GM12878 (cell line): Measurements from ENCODE around the gene BLOC1S3. TPM values are rescaled to one million over a fixed set of nuclear protein-coding genes. Genes with fewer than 3 reads are reported as not detected.

ENCODE experiments used
- ATAC-seq: fragments of 200-7000 bp; cut with Tn5 transposase; 3 replicates; pipeline ENCODE4 v1.9.1; 2020; ENCODE audit warnings: mild to moderate bottlenecking, moderate library complexity
- BruUV-seq: library from RNA; stranded (reverse); fragments of 400-500 nt; replicated peaks from 2 replicates; lab custom pipeline; 2021; lab: Mats Ljungman, UMichigan
- CTCF ChIA-PET: fragments of 300-600 bp; sonication (Branson Sonifier 250); formaldehyde crosslinking; extraction: SDS; loops from one replicate; lab custom pipeline; 2021; ENCODE audit warnings: inconsistent platforms; lab: Yijun Ruan, JAX
- POLR2A ChIA-PET: fragments of 350-600 bp; formaldehyde crosslinking; extraction: SDS; loops from one replicate; lab custom pipeline; 2021; ENCODE audit warnings: inconsistent platforms; lab: Charles Lee
- RAD21 ChIA-PET: fragments of 300-600 bp; sonication (Branson Sonifier 250); formaldehyde crosslinking; loops from one replicate; lab custom pipeline; 2023; ENCODE audit warnings: antibody characterized with exemption; ENCODE audit not compliant: unreplicated experiment; lab: Charles Lee
- SMC1A ChIA-PET: fragments of 300-600 bp; sonication (Branson Sonifier 250); formaldehyde crosslinking; loops from one replicate; lab custom pipeline; 2023; ENCODE audit not compliant: unreplicated experiment, uncharacterized antibody; lab: Charles Lee
- DNase-seq: peaks from one replicate; pipeline ENCODE4 v3.0.0-alpha.2; 2011; ENCODE audit warnings: low read depth, low spot score
- FAIRE-seq: peaks from 3 replicates; lab custom pipeline; 2011; peaks lifted over from hg19 to GRCh38; lab: Jason Lieb, UNC
- H2AFZ ChIP-seq: 2 replicates; pipeline ENCODE4 v1.6.0; 2011; ENCODE audit warnings: low read depth, low read length, control low read depth; ENCODE audit not compliant: control insufficient read depth
- H3K27ac ChIP-seq: 2 replicates; pipeline ENCODE4 v1.5.1; 2011; ENCODE audit warnings: control low read depth; ENCODE audit not compliant: control insufficient read depth, insufficient read depth
- H3K27me3 ChIP-seq, 2 experiments: replicated peaks in 1 of 2; 2 replicates each; pipeline versions ENCODE4 v1.6.0 to v1.6.1; 2011; ENCODE audit warnings: low read length in 1 of 2; ENCODE audit not compliant: control insufficient read depth in 2 of 2, insufficient read depth in 2 of 2
- H3K36me3 ChIP-seq, 2 experiments: 2 replicates each; pipeline ENCODE4 v1.5.1; 2011; ENCODE audit warnings: low read length in 1 of 2; ENCODE audit not compliant: control insufficient read depth in 2 of 2, insufficient read depth in 2 of 2
- H3K4me1 ChIP-seq: 2 replicates; pipeline ENCODE4 v1.6.1; 2011; ENCODE audit warnings: mild to moderate bottlenecking, low read length, moderate library complexity, mixed read lengths; ENCODE audit not compliant: control insufficient read depth, insufficient read depth
- H3K4me2 ChIP-seq: 2 replicates; pipeline ENCODE4 v1.6.0; 2011; ENCODE audit warnings: control low read depth; ENCODE audit not compliant: control insufficient read depth, insufficient read depth
- H3K4me3 ChIP-seq: fragments of 200-600 bp; sonication (generic); 2 replicates; pipeline ENCODE4 v1.5.1; 2016
- H3K79me2 ChIP-seq: 2 replicates; pipeline ENCODE4 v1.6.0; 2011; ENCODE audit warnings: low read length; ENCODE audit not compliant: control insufficient read depth, insufficient read depth
- H3K9ac ChIP-seq: 2 replicates; pipeline ENCODE4 v1.8.0; 2011; ENCODE audit warnings: low read length, control low read depth, mixed read lengths; ENCODE audit not compliant: control insufficient read depth, insufficient read depth
- H3K9me3 ChIP-seq: replicated peaks from 3 replicates; pipeline ENCODE4 v1.5.1; 2011; ENCODE audit warnings: mild to moderate bottlenecking, low read length; ENCODE audit not compliant: control insufficient read depth, insufficient read depth
- H4K20me1 ChIP-seq: 2 replicates; pipeline ENCODE4 v1.6.0; 2011; ENCODE audit not compliant: control insufficient read depth, insufficient read depth
- ATF7 ChIP-seq: fragments of 450-650 bp; IDR thresholded peaks from 2 replicates; pipeline ENCODE4 v1.6.1; 2016; ENCODE audit warnings: low read depth, mild to moderate bottlenecking
- BACH1 ChIP-seq: fragments of 450-650 bp; IDR thresholded peaks from 2 replicates; pipeline ENCODE4 v1.6.1; 2017; ENCODE audit warnings: mild to moderate bottlenecking, borderline replicate concordance
- E2F8 ChIP-seq: fragments of 450-650 bp; IDR thresholded peaks from 2 replicates; pipeline ENCODE4 v1.6.1; 2018; ENCODE audit warnings: mild to moderate bottlenecking, low read depth, moderate library complexity; ENCODE audit not compliant: partially characterized antibody
- ELK1 ChIP-seq: IDR thresholded peaks from 2 replicates; pipeline ENCODE4 v1.6.1; 2012; ENCODE audit warnings: low read depth, low read length, improper control_type of control experiment
- FOXK2 ChIP-seq: fragments of 450-650 bp; IDR thresholded peaks from 2 replicates; pipeline ENCODE4 v1.6.1; 2017; ENCODE audit warnings: mild to moderate bottlenecking, moderate library complexity
- NBN ChIP-seq: fragments of 450-650 bp; IDR thresholded peaks from 2 replicates; pipeline ENCODE4 v1.6.1; 2016
- NRF1 ChIP-seq: conservative IDR thresholded peaks from 2 replicates; pipeline ENCODE4 v1.6.1; 2011; ENCODE audit warnings: mild to moderate bottlenecking, low read depth, low read length, improper control_type of control experiment
- POLR2A ChIP-seq: IDR thresholded peaks from 2 replicates; pipeline ENCODE4 v1.6.1; 2011; ENCODE audit warnings: low read depth, mild to moderate bottlenecking, low read length
- POLR2AphosphoS5 ChIP-seq: IDR thresholded peaks from 2 replicates; pipeline ENCODE4 v1.6.1; 2011; ENCODE audit warnings: mild to moderate bottlenecking, low read length, inconsistent platforms
- POU2F2 ChIP-seq: IDR thresholded peaks from 3 replicates; pipeline ENCODE4 v1.6.1; 2011; ENCODE audit warnings: low read depth, mild to moderate bottlenecking, low read length, borderline replicate concordance
- PRDM15 ChIP-seq: fragments of 450-650 bp; formaldehyde crosslinking; IDR thresholded peaks from 2 replicates; pipeline ENCODE4 v1.4.0; 2020; ENCODE audit warnings: mild to moderate bottlenecking, moderate library complexity
- RCOR1 ChIP-seq: conservative IDR thresholded peaks from 2 replicates; pipeline ENCODE4 v1.6.1; 2012; ENCODE audit warnings: low read depth, low read length, improper control_type of control experiment
- SMAD1 ChIP-seq: fragments of 450-650 bp; IDR thresholded peaks from 2 replicates; pipeline ENCODE4 v1.6.1; 2018; ENCODE audit warnings: mild to moderate bottlenecking, low read depth; ENCODE audit not compliant: partially characterized antibody
- SUPT20H ChIP-seq: IDR thresholded peaks from 2 replicates; pipeline ENCODE4 v1.6.1; 2011; ENCODE audit warnings: low read depth, mild to moderate bottlenecking, low read length, moderate library complexity, borderline replicate concordance; ENCODE audit not compliant: control insufficient read depth
- USF2 ChIP-seq: IDR thresholded peaks from 2 replicates; pipeline ENCODE4 v1.6.1; 2011; ENCODE audit warnings: low read depth, low read length, improper control_type of control experiment, borderline replicate concordance
- ZNF207 ChIP-seq: fragments of 450-650 bp; IDR thresholded peaks from 2 replicates; pipeline ENCODE4 v1.6.1; 2014; ENCODE audit warnings: antibody characterized with exemption, mild to moderate bottlenecking, borderline replicate concordance
- ZNF384 ChIP-seq: IDR thresholded peaks from 2 replicates; pipeline ENCODE4 v1.6.1; 2012; ENCODE audit warnings: low read depth, mild to moderate bottlenecking, low read length, improper control_type of control experiment, borderline replicate concordance
- ZZZ3 ChIP-seq: IDR thresholded peaks from 2 replicates; pipeline ENCODE4 v1.6.1; 2011; ENCODE audit warnings: low read depth; ENCODE audit not compliant: control insufficient read depth, insufficient read length
- WGBS: methylation state at CpG from one replicate; pipeline ENCODE4 v1.1.6; 2016; ENCODE audit warnings: low lambda C conversion rate; ENCODE audit not compliant: insufficient replicate concordance, insufficient coverage; ENCODE audit errors: missing lambda C conversion rate; 5-methylcytosine and 5-hydroxymethylcytosine counted together
- in situ Hi-C: fragments of 300-500 bp; cut with MboI; formaldehyde crosslinking; loops from 9 replicates; pipeline ENCODE4 v1.14.3; 2018; ENCODE audit warnings: mixed read lengths
- intact Hi-C: fragments of 100-400 bp; cut with micrococcal nuclease; formaldehyde crosslinking; loops from one replicate; pipeline ENCODE4 v1.14.2; 2022; ENCODE audit not compliant: unreplicated experiment
- polyA plus RNA-seq, 11 experiments: library from polyadenylated mRNA; depleted of rRNA in 4 of 11; unstranded in 6 of 11; stranded (reverse) in 5 of 11; fragments of >200 nt; fragmentation: Nextera tagmentation in 4 of 11; fragmentation: Illumina TruSeq in 1 of 11; extraction: Ambion mirVana in 4 of 11; extraction: Trizol in 1 of 11; gene quantifications; 1 replicate in 1 of 11; 2 replicates in 10 of 11; pipeline versions ENCODE4 v1.2.1 to v1.2.3, GENCODE V29; 2011 to 2016; ENCODE audit warnings: inconsistent platforms in 2 of 11, missing spikeins in 2 of 11, low read depth in 1 of 11
- total RNA-seq, 4 experiments: library from RNA; depleted of rRNA in 3 of 4; stranded (reverse); fragments of >200 nt in 3 of 4; fragmentation: Illumina TruSeq in 1 of 4; extraction: Trizol in 1 of 4; gene quantifications; 2 replicates each; pipeline versions ENCODE4 v1.2.1 to v1.2.3, GENCODE V29; 2013 to 2021

BLOC1S3 gene
- total and polyA plus RNA-seq, 10 of the 15 experiments (the other 5 are each of a cell fraction or from before 2014, with no cell fraction given): 3.6 to 18.3 (median 10.4) TPM

GRCh38 chr19:45140144-45140503 lies 38.5 kb upstream of the BLOC1S3 start:
- SMC1A ChIA-PET: no interaction called here
- peaks cover 34% of the 10 kb centered on the region for H3K4me1 ChIP-seq
- peaks cover 24% of the 10 kb centered on the region for H3K79me2 ChIP-seq
- H3K9me3 ChIP-seq: no peaks in the 10 kb centered on the region
- in situ Hi-C loops: no loop called here
- H3K27me3 ChIP-seq: no peaks in the 10 kb centered on the region
- POLR2A ChIA-PET: interaction anchor here (0.8 kb wide), 1 partner anchor 26 kb away, joined by 3 read pairs; no protein-coding TSS in a partner anchor
- RAD21 ChIA-PET: interaction anchor here (0.5 kb wide), 1 partner anchor 228 kb away, joined by 3 read pairs; no protein-coding TSS in a partner anchor
- peaks cover 0 to 22% of the 10 kb centered on the region in 2 experiments; a peak in 3 of 4 replicates for H3K36me3 ChIP-seq
- ATAC-seq (no peak), FAIRE-seq (no peak), DNase-seq (no peak)
- CTCF ChIA-PET: no interaction called here
- no peak overlapping the region for H3K27ac ChIP-seq
- no peak overlapping the region for H2AFZ ChIP-seq
- H4K20me1 ChIP-seq: no peaks in the 10 kb centered on the region
- H3K9ac ChIP-seq: no peak overlapping the region
- no peak overlapping the region for H3K4me2 ChIP-seq
- WGBS: 97% methylated on average over 7 of the region's 8 CpGs
- intact Hi-C loops: no loop called here
- BruUV-seq: no TSS peak
- no peak overlapping the region for H3K4me3 ChIP-seq
- TF ChIP-seq POLR2AphosphoS5 (no peak), ZNF207 (no peak), ELK1 (no peak), USF2 (no peak), ATF7 (no peak), POLR2A (no peak), ZZZ3 (no peak), E2F8 (no peak), SUPT20H (no peak), FOXK2 (no peak), POU2F2 (no peak), BACH1 (no peak), NRF1 (no peak), ZNF384 (no peak), PRDM15 (CRISPR knock-in tag) (no peak), RCOR1 (no peak), SMAD1 (no peak), NBN (no peak)
